HG03575 (cell line): Measurements from ENCODE around the gene PCED1A.
"Not testable (repeated sequence)": the region's sequence is repeated elsewhere in the genome, so short reads cannot be mapped to it uniquely, and the experiment has no call there.

Experiments used
- ATAC-seq: cut with Tn5 transposase; IDR thresholded peaks from one replicate; pipeline ENCODE4 v1.9.1; 2021; ENCODE audit not compliant: unreplicated experiment, insufficient number of reproducible peaks, low FRiP score; ENCODE audit errors: extremely low read depth

Gene PCED1A

DNA sequence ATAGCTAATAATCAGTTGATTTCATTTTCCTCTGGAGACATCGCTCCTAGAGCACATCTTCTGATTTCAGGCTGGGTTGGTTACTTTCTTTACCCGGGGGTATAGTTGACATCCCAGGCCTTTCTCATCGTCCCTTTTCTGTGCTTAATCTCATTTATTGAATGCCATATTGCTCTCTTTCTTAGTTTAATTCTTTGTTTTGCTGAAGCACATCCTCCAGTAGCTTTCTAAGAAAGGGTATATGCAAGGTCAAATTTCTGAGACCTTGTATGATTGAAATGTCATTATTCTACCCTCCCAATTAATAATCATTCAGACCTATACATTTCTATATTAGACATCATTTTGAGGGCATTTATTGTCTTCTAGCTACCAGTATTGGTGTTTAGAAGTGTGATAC, 28.3 kb downstream of the PCED1A start:
- ATAC-seq = no peak

- no peak for ATAC-seq
Measured at GRCh38 chr20:2809690-2810089, 30.8 kb downstream of the PCED1A start.

- not testable (repeated sequence) for ATAC-seq
Measured at GRCh38 chr20:2807929-2808328, 32.5 kb downstream of the PCED1A start.

DNA sequence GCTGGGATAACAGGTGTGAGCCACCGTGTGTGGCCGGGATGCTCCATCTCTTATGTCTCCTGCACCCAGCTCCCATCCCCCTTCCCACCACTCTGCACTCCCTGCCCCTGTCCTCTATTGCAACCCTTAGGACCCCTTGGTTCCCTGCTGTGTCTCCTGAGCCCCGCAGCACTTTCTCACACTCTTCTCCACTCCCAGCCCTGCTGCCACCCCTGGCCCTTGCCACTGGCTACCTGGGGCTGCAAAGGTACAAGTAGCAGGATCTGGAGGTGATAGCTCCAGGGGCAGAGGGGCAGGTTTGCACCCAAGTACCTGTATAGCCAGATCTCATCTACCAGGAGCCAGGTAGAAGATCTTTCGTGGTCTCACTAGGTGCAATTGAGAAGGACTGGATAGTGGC, 33.4 kb downstream of the PCED1A start:
- ATAC-seq = no peak

- ATAC-seq = no peak
Measured at GRCh38 chr20:2806351-2806701, 34.1 kb downstream of the PCED1A start.

- no peak for ATAC-seq
Measured at GRCh38 chr20:2805689-2806350, 34.6 kb downstream of the PCED1A start.

DNA sequence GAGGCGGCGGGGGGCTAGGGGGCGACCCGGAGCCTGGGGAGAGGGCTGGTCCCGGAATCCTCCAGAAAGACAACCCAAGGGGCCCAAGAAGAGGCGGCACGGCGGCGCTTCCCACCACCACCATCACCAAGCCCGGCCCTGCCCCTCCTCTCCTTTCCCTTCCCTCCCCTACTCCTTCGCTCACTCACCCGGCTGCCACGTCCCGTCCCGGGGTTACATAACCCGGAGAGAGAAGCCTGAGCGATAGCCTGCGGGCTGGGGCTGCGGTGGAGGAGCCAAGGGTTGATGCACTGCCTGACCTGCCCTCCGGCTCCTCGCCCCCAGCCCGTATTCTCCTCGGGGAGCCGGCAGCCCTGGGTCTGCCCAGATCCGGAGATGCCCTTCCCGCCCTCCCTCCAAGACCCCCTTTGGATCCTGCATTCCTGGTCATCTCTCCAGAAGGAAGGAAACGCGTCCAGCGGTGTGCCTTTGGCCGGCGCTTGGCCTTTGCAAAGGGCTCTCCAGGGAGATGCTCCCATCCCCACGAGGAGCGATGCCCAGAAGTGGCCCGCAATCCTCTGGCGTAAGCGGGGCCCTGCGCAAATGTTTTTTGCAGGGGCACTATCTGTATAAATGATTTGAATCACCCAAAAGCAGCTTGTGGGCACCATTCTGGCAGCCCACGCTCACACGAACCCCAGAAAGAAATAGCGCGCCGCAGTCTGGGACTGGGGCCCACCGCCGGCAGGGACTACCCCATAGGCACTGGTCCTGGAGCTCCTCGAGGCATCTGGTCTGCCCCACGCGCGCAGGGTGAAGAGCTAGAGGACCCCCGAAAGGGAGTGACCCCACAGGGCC, 35.4 kb downstream of the PCED1A start:
- no peak for ATAC-seq

DNA sequence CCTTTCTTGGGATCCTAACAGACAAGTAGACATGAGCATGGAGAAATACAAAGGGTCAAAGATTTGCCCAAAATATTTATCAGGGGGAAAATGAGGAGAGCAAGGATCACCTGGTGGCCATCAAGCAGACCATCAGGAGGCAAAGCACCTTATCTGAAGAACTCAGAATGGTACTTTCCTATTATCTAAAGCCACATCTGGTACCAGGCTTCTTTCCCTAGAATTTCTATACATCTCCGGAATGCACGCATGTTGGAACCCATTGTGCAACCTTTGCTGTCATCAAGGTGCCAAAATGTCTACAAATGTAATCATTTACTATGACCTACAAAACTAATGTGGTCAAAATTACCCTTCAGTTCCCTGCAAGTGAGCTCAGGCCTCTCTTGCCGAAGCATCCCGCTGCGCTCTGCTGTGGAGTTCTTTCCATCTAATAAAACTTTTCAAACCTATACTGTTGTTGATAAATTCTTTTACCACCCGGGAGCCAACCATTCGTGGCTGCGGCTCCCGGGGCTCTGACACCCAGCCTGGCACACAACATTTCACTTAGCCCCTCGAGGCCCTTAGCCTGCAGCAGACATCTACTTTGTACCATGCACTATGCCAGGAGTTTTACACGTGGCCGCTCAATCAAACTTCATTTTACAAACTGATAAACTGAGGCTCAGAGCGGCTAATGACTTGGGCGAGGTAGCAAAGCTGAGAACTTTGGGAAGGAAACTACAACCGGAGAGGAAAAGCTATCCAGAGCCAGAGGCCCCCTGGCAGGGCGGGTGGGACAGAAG, 36.2 kb downstream of the PCED1A start:
- no peak for ATAC-seq

DNA sequence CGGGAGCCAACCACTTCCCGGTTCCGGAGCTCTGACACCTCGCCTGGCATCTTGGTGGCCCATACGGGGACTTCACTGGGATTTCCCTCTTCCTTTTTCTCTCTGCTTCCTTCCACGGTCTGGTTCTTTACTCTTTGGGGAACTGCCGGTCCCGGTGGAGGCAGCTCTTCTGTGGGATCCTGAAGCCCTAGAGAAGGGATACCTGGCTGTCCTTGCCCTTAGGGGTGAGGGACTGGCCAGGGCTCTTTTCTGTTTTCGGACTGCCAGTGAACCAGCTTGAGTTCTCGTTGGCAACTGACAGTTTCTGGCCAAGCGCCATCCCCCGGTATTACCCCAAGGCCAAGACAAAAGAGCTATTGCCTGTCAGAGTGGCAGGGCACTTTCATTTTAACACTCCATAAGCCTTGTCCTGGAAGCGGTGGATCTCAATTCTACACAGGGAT, 39.1 kb downstream of the PCED1A start:
- no peak for ATAC-seq

DNA sequence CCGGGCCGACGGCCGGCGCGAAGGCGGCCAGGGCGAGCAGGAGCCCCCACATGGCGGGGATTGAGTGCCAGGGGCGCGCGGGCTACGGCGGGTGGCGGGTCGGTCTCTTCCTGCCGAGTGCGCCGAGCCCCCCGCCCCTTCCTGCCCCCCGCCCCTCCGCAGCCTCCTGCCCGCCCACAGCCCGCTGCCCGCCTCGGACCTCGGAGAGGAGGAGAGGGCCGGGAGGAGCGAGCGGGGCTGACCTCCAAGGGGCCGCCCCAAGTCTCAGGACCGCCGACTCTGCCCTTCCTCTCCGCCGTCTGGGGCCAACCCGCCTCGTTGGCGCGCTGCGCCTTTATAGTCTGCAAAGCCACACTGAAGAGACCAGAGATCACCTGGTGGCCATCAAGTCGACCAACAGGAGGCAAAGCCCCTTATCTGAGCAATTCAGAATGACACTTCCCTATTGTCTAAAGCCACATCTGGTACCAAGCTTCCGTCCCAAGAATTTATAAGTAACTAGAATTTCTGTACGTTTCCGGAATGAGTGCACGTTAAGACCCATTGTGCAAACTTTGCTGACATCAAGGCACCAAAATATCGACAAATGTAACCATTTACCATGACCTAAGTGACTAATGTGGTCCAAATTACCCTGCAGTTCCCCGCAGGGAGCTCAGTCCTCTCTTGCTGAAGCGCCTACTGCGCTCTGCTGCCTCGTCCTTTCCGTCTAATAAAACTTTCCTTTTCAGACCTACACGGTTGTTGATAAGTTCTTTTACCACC, 39.8 kb downstream of the PCED1A start, which contains the start of gene CPXM1:
Gene CPXM1, minus strand, starts transcription at position 107 of the 765 bp plus-strand sequence. Its CDS starts 55 bp downstream, at position 52.
- no peak for ATAC-seq

GRCh38 chr20:2799688-2800520, 40.6 kb downstream of the PCED1A start:
- ATAC-seq = no peak

GRCh38 chr20:2799271-2799670, 41.2 kb downstream of the PCED1A start:
- no peak for ATAC-seq

GRCh38 chr20:2798814-2799213, 41.6 kb downstream of the PCED1A start:
- ATAC-seq = no peak

- ATAC-seq = no peak
Measured at GRCh38 chr20:2798095-2798805, 42.2 kb downstream of the PCED1A start.

- no peak for ATAC-seq
Measured at GRCh38 chr20:2797136-2797983, 43.1 kb downstream of the PCED1A start.

DNA sequence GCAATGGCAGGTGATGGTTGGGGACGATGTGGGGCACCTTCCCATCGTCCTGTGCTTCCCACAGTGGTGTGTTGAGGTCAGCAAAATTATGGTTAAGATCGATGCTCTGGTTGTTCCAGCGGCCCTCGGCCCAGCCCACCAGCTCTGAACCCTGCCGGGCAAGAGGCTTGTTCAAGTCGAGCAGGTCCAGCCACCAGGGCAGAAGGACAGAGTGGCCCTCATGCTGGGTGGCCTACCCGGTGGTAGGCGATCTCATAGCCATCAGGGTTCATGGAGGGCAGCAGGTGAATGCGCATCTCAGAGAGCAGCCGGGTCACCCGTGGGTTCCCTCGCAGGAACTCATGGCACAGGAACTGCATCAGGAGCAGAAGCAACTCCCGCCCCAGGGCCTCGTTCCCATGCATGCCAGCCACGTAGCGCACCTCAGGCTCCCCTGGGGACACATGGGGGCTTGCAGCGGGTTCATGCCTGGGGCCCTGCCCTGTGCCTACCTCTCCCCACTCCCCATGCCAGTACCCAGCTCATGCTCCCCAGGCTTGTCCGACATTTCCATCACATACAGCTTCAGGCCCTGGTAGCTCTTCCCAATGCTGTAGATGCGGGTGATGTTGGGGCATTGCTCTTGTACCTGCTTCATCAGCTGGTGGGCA, 44.3 kb downstream of the PCED1A start:
- no peak for ATAC-seq
